PC-3 (cell line): ENCODE results near the gene OR2T1.
"Not testable (repeated sequence)": the region's sequence is repeated elsewhere in the genome, so short reads cannot be mapped to it uniquely, and the experiment has no call there.

Experiments used
- EZH2 ChIP-seq: fragments of 300-600 bp; sonication (generic); IDR thresholded peaks from one replicate; pipeline ENCODE4 v1.6.1; 2017; ENCODE audit warnings: antibody characterized with exemption, mild to moderate bottlenecking, low read length; ENCODE audit not compliant: unreplicated experiment
- TF ChIP-seq, protein P1 (sequence below): fragments of 300-600 bp; sonication (generic); conservative IDR thresholded peaks from 2 replicates; pipeline ENCODE4 v1.5.1; 2017; ENCODE audit warnings: antibody characterized with exemption, low read depth, mild to moderate bottlenecking, low read length

DNA sequence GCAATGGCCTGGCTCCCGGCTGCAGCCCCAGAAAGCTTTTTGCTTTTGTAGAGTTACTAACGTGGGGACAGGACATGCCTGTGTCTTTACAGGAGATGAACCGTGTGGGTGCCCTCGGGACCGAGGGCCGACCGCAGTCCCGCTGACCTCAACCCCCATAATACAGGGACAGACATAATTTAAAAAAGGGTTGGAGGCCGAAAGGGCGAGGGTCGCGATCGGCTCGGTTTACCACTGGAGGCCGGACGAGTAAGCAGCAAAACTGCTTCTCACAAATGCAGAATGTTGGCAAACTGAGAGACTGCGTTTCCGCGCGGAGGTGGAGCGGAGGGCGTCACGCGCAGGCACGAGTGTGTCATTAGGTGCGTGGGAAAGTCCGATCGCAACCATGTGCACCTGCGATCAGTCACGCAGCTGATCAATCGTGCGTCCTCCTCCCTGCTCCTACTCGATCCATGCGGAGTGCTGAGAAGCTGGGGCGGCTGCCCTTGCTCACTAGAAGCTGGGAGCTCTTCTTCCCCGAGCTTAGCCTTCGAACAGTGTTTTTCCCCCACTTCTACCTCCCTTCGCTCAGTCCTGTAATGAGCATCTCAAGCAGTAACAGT is 31.1 kb downstream of the OR2T1 start:
- TF ChIP-seq, protein P1, sequence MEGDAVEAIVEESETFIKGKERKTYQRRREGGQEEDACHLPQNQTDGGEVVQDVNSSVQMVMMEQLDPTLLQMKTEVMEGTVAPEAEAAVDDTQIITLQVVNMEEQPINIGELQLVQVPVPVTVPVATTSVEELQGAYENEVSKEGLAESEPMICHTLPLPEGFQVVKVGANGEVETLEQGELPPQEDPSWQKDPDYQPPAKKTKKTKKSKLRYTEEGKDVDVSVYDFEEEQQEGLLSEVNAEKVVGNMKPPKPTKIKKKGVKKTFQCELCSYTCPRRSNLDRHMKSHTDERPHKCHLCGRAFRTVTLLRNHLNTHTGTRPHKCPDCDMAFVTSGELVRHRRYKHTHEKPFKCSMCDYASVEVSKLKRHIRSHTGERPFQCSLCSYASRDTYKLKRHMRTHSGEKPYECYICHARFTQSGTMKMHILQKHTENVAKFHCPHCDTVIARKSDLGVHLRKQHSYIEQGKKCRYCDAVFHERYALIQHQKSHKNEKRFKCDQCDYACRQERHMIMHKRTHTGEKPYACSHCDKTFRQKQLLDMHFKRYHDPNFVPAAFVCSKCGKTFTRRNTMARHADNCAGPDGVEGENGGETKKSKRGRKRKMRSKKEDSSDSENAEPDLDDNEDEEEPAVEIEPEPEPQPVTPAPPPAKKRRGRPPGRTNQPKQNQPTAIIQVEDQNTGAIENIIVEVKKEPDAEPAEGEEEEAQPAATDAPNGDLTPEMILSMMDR: not testable (repeated sequence)
- TF ChIP-seq EZH2: not testable (repeated sequence)
